HepG2 (cell line): ENCODE data around the gene VPS13D. TPM values are rescaled to one million over a fixed set of nuclear protein-coding genes. Genes with fewer than 3 reads are reported as not detected.
A peak's percentile ranks its signal among the peaks of the same experiment; 100 is the strongest.

Experiments
- ATAC-seq: fragments of 200-7000 bp; cut with Tn5 transposase; 3 replicates; pipeline ENCODE4 v1.9.1; 2020; ENCODE audit warnings: mild to moderate bottlenecking, moderate library complexity
- BruUV-seq: library from RNA; stranded (reverse); fragments of 400-500 nt; replicated peaks from 2 replicates; lab custom pipeline; 2021; lab: Mats Ljungman, UMichigan
- CTCF ChIA-PET: fragments of 300-600 bp; formaldehyde crosslinking; extraction: SDS; loops from one replicate; lab custom pipeline; 2021; ENCODE audit warnings: low total read pairs, inconsistent platforms, low intra/inter-chr PET ratio; lab: Yijun Ruan, JAX
- POLR2A ChIA-PET: fragments of 350-600 bp; sonication (Branson Sonifier 250); formaldehyde crosslinking; loops from one replicate; lab custom pipeline; 2020; ENCODE audit warnings: antibody characterized with exemption, inconsistent platforms; lab: Yijun Ruan, JAX
- DNase-seq: peaks from one replicate; pipeline ENCODE4 v3.0.0-alpha.2; 2015; ENCODE audit warnings: low spot score
- FAIRE-seq: peaks from 3 replicates; lab custom pipeline; 2011; peaks lifted over from hg19 to GRCh38; lab: Jason Lieb, UNC
- H2AFZ ChIP-seq: one replicate; pipeline ENCODE4 v1.6.1; 2011; ENCODE audit warnings: low read length, inconsistent platforms
- H3K27ac ChIP-seq: fragments of 300-600 bp; 3 replicates; pipeline ENCODE4 v1.8.0; 2011; ENCODE audit warnings: mixed run types, mild to moderate bottlenecking, mixed read lengths, low read length, inconsistent platforms; ENCODE audit not compliant: insufficient read depth; ENCODE audit errors: extremely low read length
- H3K27me3 ChIP-seq, 2 experiments: fragments of 200-600 bp in 1 of 2; 2 replicates in 1 of 2; 3 replicates in 1 of 2; pipeline versions ENCODE4 v1.6.0 to v1.8.0; 2011; ENCODE audit warnings: low read length in 2 of 2, mild to moderate bottlenecking in 2 of 2, moderate library complexity in 2 of 2, inconsistent platforms in 1 of 2; ENCODE audit not compliant: insufficient read depth in 2 of 2, control insufficient read depth in 1 of 2
- H3K36me3 ChIP-seq, 2 experiments: fragments of 200-600 bp in 1 of 2; replicated peaks in 1 of 2; 2 replicates in 1 of 2; 3 replicates in 1 of 2; pipeline versions ENCODE4 v1.5.1 to v1.8.0; 2011; ENCODE audit warnings: low read length in 2 of 2, inconsistent platforms in 1 of 2; ENCODE audit not compliant: insufficient read depth in 2 of 2, control insufficient read depth in 1 of 2
- H3K4me1 ChIP-seq: 2 replicates; pipeline ENCODE4 v1.5.1; 2012; ENCODE audit warnings: low read length, inconsistent platforms; ENCODE audit not compliant: insufficient read depth
- H3K4me2 ChIP-seq: 2 replicates; pipeline ENCODE4 v1.6.0; 2011; ENCODE audit warnings: low read depth, low read length, inconsistent platforms
- H3K4me3 ChIP-seq, 3 experiments: fragments of 200-600 bp in 1 of 3; sonication (generic), shearing (Covaris generic) in 1 of 3; replicated peaks in 1 of 3; 2 replicates each; pipeline ENCODE4 v1.5.1; 2011 to 2016; ENCODE audit warnings: low read length in 3 of 3, inconsistent platforms in 2 of 3, low read depth in 2 of 3, mild to moderate bottlenecking in 2 of 3, control low read depth in 1 of 3, mixed read lengths in 1 of 3; ENCODE audit not compliant: insufficient read depth in 1 of 3
- H3K79me2 ChIP-seq: one replicate; pipeline ENCODE4 v1.6.1; 2011; ENCODE audit warnings: low read length, inconsistent platforms; ENCODE audit not compliant: insufficient read depth
- H3K9ac ChIP-seq: 2 replicates; pipeline ENCODE4 v1.6.0; 2011; ENCODE audit warnings: mild to moderate bottlenecking, low read depth, low read length, inconsistent platforms; ENCODE audit not compliant: insufficient read depth
- H3K9me3 ChIP-seq: 2 replicates; pipeline ENCODE4 v1.5.1; 2012; ENCODE audit warnings: mild to moderate bottlenecking, low read length
- H4K20me1 ChIP-seq: 2 replicates; pipeline ENCODE4 v1.6.0; 2011; ENCODE audit warnings: inconsistent platforms, mild to moderate bottlenecking, low read length, moderate library complexity; ENCODE audit not compliant: insufficient read depth
- CEBPG ChIP-seq: IDR thresholded peaks from 2 replicates; pipeline ENCODE4 v1.6.1; 2016
- HCFC1 ChIP-seq: fragments of 150-350 bp; IDR thresholded peaks from 2 replicates; pipeline ENCODE4 v1.6.1; 2014; ENCODE audit warnings: low read depth, low read length
- HDAC6 ChIP-seq: fragments of 200-600 bp; sonication (generic); IDR thresholded peaks from 2 replicates; pipeline ENCODE4 v1.7.0; 2017; ENCODE audit warnings: mild to moderate bottlenecking, antibody characterized with exemption, low read length, low read depth
- HES4 ChIP-seq: sonication (generic); formaldehyde crosslinking; IDR thresholded peaks from 2 replicates; pipeline ENCODE4 v1.9.0; 2021; ENCODE audit warnings: mild to moderate bottlenecking, missing genetic modification reagents, borderline replicate concordance
- NCOA1 ChIP-seq: sonication (generic); formaldehyde crosslinking; IDR thresholded peaks from 2 replicates; pipeline ENCODE4 v1.9.0; 2021; ENCODE audit warnings: missing genetic modification reagents
- NFE2L2 ChIP-seq: fragments of 150-350 bp; IDR thresholded peaks from 2 replicates; pipeline ENCODE4 v1.6.1; 2014; ENCODE audit warnings: low read length
- PAWR ChIP-seq: sonication (generic); formaldehyde crosslinking; IDR thresholded peaks from 2 replicates; pipeline ENCODE4 v1.4.0; 2020; ENCODE audit warnings: missing genetic modification reagents, mild to moderate bottlenecking, borderline replicate concordance
- SNAPC2 ChIP-seq: sonication (generic); formaldehyde crosslinking; IDR thresholded peaks from 2 replicates; pipeline ENCODE4 v1.8.1; 2022; ENCODE audit warnings: mild to moderate bottlenecking, missing genetic modification reagents
- TOPORS ChIP-seq: sonication (generic); formaldehyde crosslinking; IDR thresholded peaks from 2 replicates; pipeline ENCODE4 v1.8.0; 2023; ENCODE audit warnings: mild to moderate bottlenecking, missing genetic modification reagents
- TRIM24 ChIP-seq: sonication (generic); formaldehyde crosslinking; IDR thresholded peaks from 2 replicates; pipeline ENCODE4 v1.8.0; 2022; ENCODE audit warnings: mild to moderate bottlenecking, missing genetic modification reagents
- XBP1 ChIP-seq: sonication (generic); formaldehyde crosslinking; IDR thresholded peaks from 2 replicates; pipeline ENCODE4 v1.5.0; 2020; ENCODE audit warnings: missing genetic modification reagents
- ZBTB38 ChIP-seq: sonication (generic); formaldehyde crosslinking; IDR thresholded peaks from 2 replicates; pipeline ENCODE4 v1.5.1; 2020; ENCODE audit warnings: mild to moderate bottlenecking, missing genetic modification reagents
- ZFYVE20 ChIP-seq: sonication (generic); formaldehyde crosslinking; IDR thresholded peaks from 2 replicates; pipeline ENCODE4 v1.8.0; 2023; ENCODE audit warnings: low read depth, mild to moderate bottlenecking, moderate library complexity, missing genetic modification reagents, borderline replicate concordance
- ZNF546 ChIP-seq: sonication (generic); formaldehyde crosslinking; conservative IDR thresholded peaks from 2 replicates; pipeline ENCODE4 v1.8.1; 2023; ENCODE audit warnings: mild to moderate bottlenecking, missing genetic modification reagents
- ZNF709 ChIP-seq: sonication (generic); formaldehyde crosslinking; IDR thresholded peaks from 2 replicates; pipeline ENCODE4 v1.5.0; 2020; ENCODE audit warnings: mild to moderate bottlenecking, missing genetic modification reagents
- WGBS: methylation state at CpG from one replicate; pipeline ENCODE4 v1.1.6; 2017; ENCODE audit warnings: low lambda C conversion rate; 5-methylcytosine and 5-hydroxymethylcytosine counted together
- in situ Hi-C: cut with HindIII; loops from 2 replicates; pipeline ENCODE4 v1.10.0; 2017; ENCODE audit warnings: low pct_unique_long_range_greater_than_20kb; ENCODE audit not compliant: extremely low pct_ligation_motif_present
- intact Hi-C: fragments of 100-400 bp; cut with micrococcal nuclease; formaldehyde crosslinking; loops from one replicate; pipeline ENCODE4 v1.10.0; 2022; ENCODE audit not compliant: unreplicated experiment
- polyA plus RNA-seq, 8 experiments: library from polyadenylated mRNA; depleted of rRNA in 3 of 8; stranded (reverse) in 7 of 8; unstranded in 1 of 8; fragments of >200 nt; fragmentation: Illumina TruSeq in 4 of 8; extraction: Trizol in 4 of 8; gene quantifications; 2 replicates each; pipeline versions ENCODE4 v1.2.1 to v1.2.3, GENCODE V29; 2011 to 2016; ENCODE audit warnings: low read depth in 4 of 8, missing spikeins in 1 of 8, mixed read lengths in 1 of 8; ENCODE audit not compliant: insufficient read depth in 1 of 8
- total RNA-seq, 5 experiments: library from RNA; depleted of rRNA; stranded (reverse); fragments of >200 nt; fragmentation: Illumina TruSeq; extraction: Trizol; gene quantifications; 2 replicates each; pipeline ENCODE4 v1.2.3, GENCODE V29; 2016; ENCODE audit warnings: low read depth in 1 of 5
- TF ChIP-seq, protein P1 (sequence below), 2 experiments: sonication (generic) in 1 of 2; formaldehyde crosslinking in 1 of 2; IDR thresholded peaks; 2 replicates each; pipeline versions ENCODE4 v1.4.0 to v1.6.1; 2018 to 2020; ENCODE audit warnings: missing genetic modification reagents in 2 of 2, borderline replicate concordance in 1 of 2, low read depth in 1 of 2, mild to moderate bottlenecking in 1 of 2, missing biosample characterization in 1 of 2
- TF ChIP-seq, protein P2 (sequence below): IDR thresholded peaks from 2 replicates; pipeline ENCODE4 v1.6.1; 2016; ENCODE audit warnings: missing compliant biosample characterization, missing genetic modification reagents, borderline replicate concordance
- TF ChIP-seq, protein P3 (sequence below): sonication (generic); formaldehyde crosslinking; IDR thresholded peaks from 2 replicates; pipeline ENCODE4 v1.4.0; 2020; ENCODE audit warnings: missing genetic modification reagents, borderline replicate concordance

Gene VPS13D
- total and polyA plus RNA-seq, 2 of the 13 experiments (the other 11 are each of a cell fraction or from before 2014, with no cell fraction given) = 8.6 to 13.9 TPM

DNA sequence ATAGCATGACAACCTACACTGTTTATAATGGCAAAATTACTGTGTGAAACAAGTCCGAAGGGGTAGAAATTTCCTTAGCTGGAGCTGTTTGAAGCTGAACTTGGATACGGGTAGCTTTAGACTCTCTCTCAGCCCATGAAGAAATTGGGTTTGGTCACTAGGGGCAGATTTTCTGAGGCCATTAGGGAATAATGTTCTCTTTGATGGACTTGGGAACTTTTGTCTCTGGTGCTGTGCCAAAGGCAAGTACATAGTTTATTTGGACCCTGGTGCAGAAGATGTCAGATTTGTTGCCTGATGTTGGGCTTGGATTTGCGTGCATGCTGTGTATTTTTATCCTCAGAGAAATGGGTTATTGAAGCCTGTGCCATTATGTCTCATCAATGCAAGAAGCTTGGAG lies 109.6 kb downstream of the VPS13D start (continued):
- TF ChIP-seq ZNF709 (no peak), TRIM24 (no peak), CEBPG (CRISPR knock-in tag) (0 out of 2 replicates have a peak, but pooled peaks have one; percentile 2), PAWR (CRISPR knock-in tag) (no peak), ZFYVE20 (no peak), HDAC6 (no peak), ZNF546 (CRISPR knock-in tag) (no peak), NCOA1 (no peak)
- TF ChIP-seq, protein P1, sequence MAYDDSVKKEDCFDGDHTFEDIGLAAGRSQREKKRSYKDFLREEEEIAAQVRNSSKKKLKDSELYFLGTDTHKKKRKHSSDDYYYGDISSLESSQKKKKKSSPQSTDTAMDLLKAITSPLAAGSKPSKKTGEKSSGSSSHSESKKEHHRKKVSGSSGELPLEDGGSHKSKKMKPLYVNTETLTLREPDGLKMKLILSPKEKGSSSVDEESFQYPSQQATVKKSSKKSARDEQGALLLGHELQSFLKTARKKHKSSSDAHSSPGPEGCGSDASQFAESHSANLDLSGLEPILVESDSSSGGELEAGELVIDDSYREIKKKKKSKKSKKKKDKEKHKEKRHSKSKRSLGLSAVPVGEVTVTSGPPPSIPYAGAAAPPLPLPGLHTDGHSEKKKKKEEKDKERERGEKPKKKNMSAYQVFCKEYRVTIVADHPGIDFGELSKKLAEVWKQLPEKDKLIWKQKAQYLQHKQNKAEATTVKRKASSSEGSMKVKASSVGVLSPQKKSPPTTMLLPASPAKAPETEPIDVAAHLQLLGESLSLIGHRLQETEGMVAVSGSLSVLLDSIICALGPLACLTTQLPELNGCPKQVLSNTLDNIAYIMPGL (CRISPR knock-in tag; IDR thresholded peaks at IDR 0.05; ENCODE audit: borderline replicate concordance in 1 of 2, low read depth in 1 of 2) = 0 out of 4 replicates have a peak, but pooled peaks of 1 of the 2 experiments have one; percentile 26
- TF ChIP-seq, all 625 proteins: peak for 7

DNA sequence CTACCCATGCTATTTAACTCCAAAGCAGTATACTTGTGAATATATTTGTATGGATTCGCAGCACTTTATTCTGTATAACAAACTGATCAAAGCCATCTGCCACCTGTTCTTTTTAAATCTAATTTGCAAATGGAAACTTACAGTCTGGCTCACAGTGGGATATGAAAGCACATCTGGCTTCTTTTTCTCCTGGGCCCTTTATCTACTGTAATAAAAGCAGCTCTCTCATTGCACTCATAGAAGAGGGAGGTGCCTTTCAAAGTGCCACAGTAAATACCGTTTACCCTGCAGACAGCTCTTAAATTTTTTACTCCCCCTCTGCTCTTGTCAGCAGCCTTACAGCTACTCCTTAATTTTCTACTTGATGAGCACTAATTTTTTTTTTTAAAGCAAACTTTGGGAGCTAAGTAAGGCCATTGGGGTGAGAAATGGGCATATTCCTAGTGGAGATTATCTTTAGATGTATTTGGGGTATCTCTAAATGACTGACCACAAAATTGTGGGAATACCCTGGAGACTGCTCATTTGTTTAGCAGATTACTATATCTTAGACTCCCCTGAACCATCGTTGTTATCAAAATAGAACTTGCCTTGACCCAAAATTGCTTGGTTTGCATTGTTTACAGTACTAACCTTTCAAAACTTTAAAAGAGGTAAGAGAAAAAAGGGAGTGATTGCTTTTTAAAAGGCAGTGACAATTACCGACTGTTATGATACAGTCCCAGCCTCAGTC lies 110.1 kb downstream of the VPS13D start:
- Histone ChIP-seq H3K36me3 (peaks cover 2 to 3% of the 10 kb centered on the region in 2 experiments; a peak in 1 of 5 replicates), H2AFZ (no peak overlapping the region), H3K27me3 (no peaks in the 10 kb centered on the region), H3K4me1 (peaks cover 47% of the 10 kb centered on the region), H3K79me2 (no peaks in the 10 kb centered on the region), H3K9me3 (no peaks in the 10 kb centered on the region), H3K4me2 (no peak overlapping the region), H3K4me3 (no peak overlapping the region), H3K27ac (no peak overlapping the region), H3K9ac (no peak overlapping the region), H4K20me1 (no peaks in the 10 kb centered on the region)
- BruUV-seq = no TSS peak
- CTCF ChIA-PET = no interaction called here
- in situ Hi-C loops = no loop called here
- 84% methylated on average over 4 of the region's 4 CpGs for WGBS
- POLR2A ChIA-PET = interaction anchor here (1.3 to 2.6 kb wide), 2 partner anchors 188 to 279 kb away, joined by 5 to 11 read pairs; partner anchors contain the start of gene DHRS3
- DNase-seq (no peak), ATAC-seq (no peak), FAIRE-seq (no peak)
- intact Hi-C loops = loop anchor here (10.0 kb wide), 1 partner anchor 65 kb away; no protein-coding TSS in a partner anchor
- no peak for TF ChIP-seq ZBTB38 (CRISPR knock-in tag)
- TF ChIP-seq HCFC1 = no peak
- no peak for TF ChIP-seq HES4 (CRISPR knock-in tag)
- TF ChIP-seq SNAPC2 = no peak
- no peak for TF ChIP-seq TOPORS (CRISPR knock-in tag)
- TF ChIP-seq NFE2L2 = no peak
- TF ChIP-seq, protein P2, sequence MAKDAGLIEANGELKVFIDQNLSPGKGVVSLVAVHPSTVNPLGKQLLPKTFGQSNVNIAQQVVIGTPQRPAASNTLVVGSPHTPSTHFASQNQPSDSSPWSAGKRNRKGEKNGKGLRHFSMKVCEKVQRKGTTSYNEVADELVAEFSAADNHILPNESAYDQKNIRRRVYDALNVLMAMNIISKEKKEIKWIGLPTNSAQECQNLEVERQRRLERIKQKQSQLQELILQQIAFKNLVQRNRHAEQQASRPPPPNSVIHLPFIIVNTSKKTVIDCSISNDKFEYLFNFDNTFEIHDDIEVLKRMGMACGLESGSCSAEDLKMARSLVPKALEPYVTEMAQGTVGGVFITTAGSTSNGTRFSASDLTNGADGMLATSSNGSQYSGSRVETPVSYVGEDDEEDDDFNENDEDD (CRISPR knock-in tag) = no peak
- TF ChIP-seq XBP1 (CRISPR knock-in tag) = no peak
- TF ChIP-seq, protein P3, sequence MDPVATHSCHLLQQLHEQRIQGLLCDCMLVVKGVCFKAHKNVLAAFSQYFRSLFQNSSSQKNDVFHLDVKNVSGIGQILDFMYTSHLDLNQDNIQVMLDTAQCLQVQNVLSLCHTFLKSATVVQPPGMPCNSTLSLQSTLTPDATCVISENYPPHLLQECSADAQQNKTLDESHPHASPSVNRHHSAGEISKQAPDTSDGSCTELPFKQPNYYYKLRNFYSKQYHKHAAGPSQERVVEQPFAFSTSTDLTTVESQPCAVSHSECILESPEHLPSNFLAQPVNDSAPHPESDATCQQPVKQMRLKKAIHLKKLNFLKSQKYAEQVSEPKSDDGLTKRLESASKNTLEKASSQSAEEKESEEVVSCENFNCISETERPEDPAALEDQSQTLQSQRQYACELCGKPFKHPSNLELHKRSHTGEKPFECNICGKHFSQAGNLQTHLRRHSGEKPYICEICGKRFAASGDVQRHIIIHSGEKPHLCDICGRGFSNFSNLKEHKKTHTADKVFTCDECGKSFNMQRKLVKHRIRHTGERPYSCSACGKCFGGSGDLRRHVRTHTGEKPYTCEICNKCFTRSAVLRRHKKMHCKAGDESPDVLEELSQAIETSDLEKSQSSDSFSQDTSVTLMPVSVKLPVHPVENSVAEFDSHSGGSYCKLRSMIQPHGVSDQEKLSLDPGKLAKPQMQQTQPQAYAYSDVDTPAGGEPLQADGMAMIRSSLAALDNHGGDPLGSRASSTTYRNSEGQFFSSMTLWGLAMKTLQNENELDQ (CRISPR knock-in tag) = no peak
